ENCODE results near the gene ARPC1A.

The ARPC1A gene

GRCh38 chr7:99366646-99367045, 40.9 kb downstream of the ARPC1A start:
- Histone ChIP-seq H3K36me3 (replicated peaks; ENCODE audit: low read depth, low read length) (peaks cover 25% of the 10 kb centered on the region), H3K4me3 (ENCODE audit: low read length) (no peak overlapping the region)

DNA sequence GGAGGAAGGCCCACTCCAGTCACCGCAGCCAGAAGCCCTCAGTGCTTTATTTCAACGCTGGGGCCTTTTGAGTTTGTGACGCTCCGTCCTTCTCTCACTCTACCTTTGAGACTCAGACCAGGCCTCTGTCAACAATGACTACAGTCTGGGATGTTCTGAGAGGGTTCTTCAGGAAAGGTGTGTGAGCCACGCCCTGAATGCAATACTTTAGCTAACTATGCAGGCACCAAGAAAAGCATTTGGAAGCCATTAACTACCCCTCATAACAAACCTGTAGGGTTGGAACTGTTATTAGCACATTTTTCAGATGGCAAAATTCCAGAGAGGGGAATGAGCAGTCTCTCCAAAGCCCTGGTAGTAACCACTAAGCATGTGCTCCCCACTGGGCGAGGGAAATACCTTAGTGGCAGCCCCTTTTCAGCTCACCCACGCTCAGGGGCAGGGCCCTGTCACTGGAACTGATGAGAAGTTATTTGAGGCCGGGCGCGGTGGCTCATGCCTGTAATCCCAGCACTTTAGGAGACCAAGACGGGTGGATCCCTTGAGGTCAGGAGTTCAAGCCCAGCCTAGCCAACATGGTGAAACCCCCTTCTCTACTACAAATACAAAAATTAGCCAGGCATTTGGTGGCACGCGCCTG, 43.2 kb downstream of the ARPC1A start:
- Histone ChIP-seq H3K27ac (ENCODE audit: low read length) (no peak overlapping the region), H3K9ac (ENCODE audit: low read length) (no peak overlapping the region), H4K20me1 (ENCODE audit: insufficient read depth, low read length) (no peaks in the 10 kb centered on the region), H3K79me2 (ENCODE audit: low read length) (no peaks in the 10 kb centered on the region), H3K4me3 (ENCODE audit: low read length) (no peak overlapping the region), H3K4me1 (ENCODE audit: low read length) (peaks cover 2% of the 10 kb centered on the region; the same call in 1 of the 2 replicates), H3K4me2 (ENCODE audit: low read length) (no peak overlapping the region), H2AFZ (ENCODE audit: low read depth, low read length) (no peak overlapping the region), H3K27me3 (ENCODE audit: low read depth, low read length) (no peaks in the 10 kb centered on the region), H3K9me3 (ENCODE audit: insufficient read depth, low read length) (no peaks in the 10 kb centered on the region), H3K36me3 (replicated peaks; ENCODE audit: low read depth, low read length) (peaks cover 19% of the 10 kb centered on the region)
- TF ChIP-seq, protein P1, sequence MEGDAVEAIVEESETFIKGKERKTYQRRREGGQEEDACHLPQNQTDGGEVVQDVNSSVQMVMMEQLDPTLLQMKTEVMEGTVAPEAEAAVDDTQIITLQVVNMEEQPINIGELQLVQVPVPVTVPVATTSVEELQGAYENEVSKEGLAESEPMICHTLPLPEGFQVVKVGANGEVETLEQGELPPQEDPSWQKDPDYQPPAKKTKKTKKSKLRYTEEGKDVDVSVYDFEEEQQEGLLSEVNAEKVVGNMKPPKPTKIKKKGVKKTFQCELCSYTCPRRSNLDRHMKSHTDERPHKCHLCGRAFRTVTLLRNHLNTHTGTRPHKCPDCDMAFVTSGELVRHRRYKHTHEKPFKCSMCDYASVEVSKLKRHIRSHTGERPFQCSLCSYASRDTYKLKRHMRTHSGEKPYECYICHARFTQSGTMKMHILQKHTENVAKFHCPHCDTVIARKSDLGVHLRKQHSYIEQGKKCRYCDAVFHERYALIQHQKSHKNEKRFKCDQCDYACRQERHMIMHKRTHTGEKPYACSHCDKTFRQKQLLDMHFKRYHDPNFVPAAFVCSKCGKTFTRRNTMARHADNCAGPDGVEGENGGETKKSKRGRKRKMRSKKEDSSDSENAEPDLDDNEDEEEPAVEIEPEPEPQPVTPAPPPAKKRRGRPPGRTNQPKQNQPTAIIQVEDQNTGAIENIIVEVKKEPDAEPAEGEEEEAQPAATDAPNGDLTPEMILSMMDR (IDR thresholded peaks at IDR 0.05; ENCODE audit: low read depth, low read length), result no peak
- TF ChIP-seq EZH2phosphoT487 (IDR thresholded peaks at IDR 0.05; ENCODE audit: low read depth), result no peak

More at GRCh38 chr7:99366646-99367045, 40.9 kb downstream of the ARPC1A start:
- no peaks in the 10 kb centered on the region for H3K4me1 ChIP-seq (ENCODE audit: low read length)
- H4K20me1 ChIP-seq (ENCODE audit: insufficient read depth, low read length), result no peaks in the 10 kb centered on the region
- H2AFZ ChIP-seq (ENCODE audit: low read depth, low read length), result no peak overlapping the region
- no peak overlapping the region for H3K27ac ChIP-seq (ENCODE audit: low read length)
- H3K79me2 ChIP-seq (ENCODE audit: low read length), result no peaks in the 10 kb centered on the region
- H3K9ac ChIP-seq (ENCODE audit: low read length), result no peak overlapping the region
- no peak for TF ChIP-seq EZH2phosphoT487 (IDR thresholded peaks at IDR 0.05; ENCODE audit: low read depth)
- TF ChIP-seq, protein P1 (IDR thresholded peaks at IDR 0.05; ENCODE audit: low read depth, low read length), result no peak
- no peaks in the 10 kb centered on the region for H3K9me3 ChIP-seq (ENCODE audit: insufficient read depth, low read length)
- no peak overlapping the region for H3K4me2 ChIP-seq (ENCODE audit: low read length)
- no peaks in the 10 kb centered on the region for H3K27me3 ChIP-seq (ENCODE audit: low read depth, low read length)

- H3K4me3 ChIP-seq (ENCODE audit: low read length), result no peak overlapping the region
- no peaks in the 10 kb centered on the region for H3K9me3 ChIP-seq (ENCODE audit: insufficient read depth, low read length)
- H2AFZ ChIP-seq (ENCODE audit: low read depth, low read length), result no peak overlapping the region
- H3K9ac ChIP-seq (ENCODE audit: low read length), result no peak overlapping the region
- H3K79me2 ChIP-seq (ENCODE audit: low read length), result peaks cover 4% of the 10 kb centered on the region
- H3K27me3 ChIP-seq (ENCODE audit: low read depth, low read length), result no peaks in the 10 kb centered on the region
- H3K36me3 ChIP-seq (replicated peaks; ENCODE audit: low read depth, low read length), result peaks cover 16% of the 10 kb centered on the region
- H3K4me1 ChIP-seq (ENCODE audit: low read length), result peaks cover 3% of the 10 kb centered on the region; the same call in 1 of the 2 replicates
- no peaks in the 10 kb centered on the region for H4K20me1 ChIP-seq (ENCODE audit: insufficient read depth, low read length)
- no peak overlapping the region for H3K4me2 ChIP-seq (ENCODE audit: low read length)
- H3K27ac ChIP-seq (ENCODE audit: low read length), result no peak overlapping the region
- no peak for TF ChIP-seq EZH2phosphoT487 (IDR thresholded peaks at IDR 0.05; ENCODE audit: low read depth)
- TF ChIP-seq, protein P1 (IDR thresholded peaks at IDR 0.05; ENCODE audit: low read depth, low read length), result no peak
Measured at GRCh38 chr7:99369767-99370391, 44.2 kb downstream of the ARPC1A start.

GRCh38 chr7:99371376-99371920, 45.8 kb downstream of the ARPC1A start:
- H3K27ac ChIP-seq (ENCODE audit: low read length), result no peak overlapping the region
- no peak overlapping the region for H2AFZ ChIP-seq (ENCODE audit: low read depth, low read length)
- H4K20me1 ChIP-seq (ENCODE audit: insufficient read depth, low read length), result peaks cover 8% of the 10 kb centered on the region; the same call in 1 of the 2 replicates
- H3K4me3 ChIP-seq (ENCODE audit: low read length), result no peak overlapping the region
- H3K9ac ChIP-seq (ENCODE audit: low read length), result no peak overlapping the region
- peaks cover 9% of the 10 kb centered on the region for H3K4me1 ChIP-seq (ENCODE audit: low read length)
- no peak overlapping the region for H3K4me2 ChIP-seq (ENCODE audit: low read length)
- H3K27me3 ChIP-seq (ENCODE audit: low read depth, low read length), result no peaks in the 10 kb centered on the region
- peaks cover 20% of the 10 kb centered on the region for H3K79me2 ChIP-seq (ENCODE audit: low read length)
- H3K9me3 ChIP-seq (ENCODE audit: insufficient read depth, low read length), result no peaks in the 10 kb centered on the region
- H3K36me3 ChIP-seq (replicated peaks; ENCODE audit: low read depth, low read length), result peaks cover 14% of the 10 kb centered on the region
- TF ChIP-seq, protein P1 (IDR thresholded peaks at IDR 0.05; ENCODE audit: low read depth, low read length), result no peak
- no peak for TF ChIP-seq EZH2phosphoT487 (IDR thresholded peaks at IDR 0.05; ENCODE audit: low read depth)
